Measurements from ENCODE around the gene BPIFB2.

The BPIFB2 gene

DNA sequence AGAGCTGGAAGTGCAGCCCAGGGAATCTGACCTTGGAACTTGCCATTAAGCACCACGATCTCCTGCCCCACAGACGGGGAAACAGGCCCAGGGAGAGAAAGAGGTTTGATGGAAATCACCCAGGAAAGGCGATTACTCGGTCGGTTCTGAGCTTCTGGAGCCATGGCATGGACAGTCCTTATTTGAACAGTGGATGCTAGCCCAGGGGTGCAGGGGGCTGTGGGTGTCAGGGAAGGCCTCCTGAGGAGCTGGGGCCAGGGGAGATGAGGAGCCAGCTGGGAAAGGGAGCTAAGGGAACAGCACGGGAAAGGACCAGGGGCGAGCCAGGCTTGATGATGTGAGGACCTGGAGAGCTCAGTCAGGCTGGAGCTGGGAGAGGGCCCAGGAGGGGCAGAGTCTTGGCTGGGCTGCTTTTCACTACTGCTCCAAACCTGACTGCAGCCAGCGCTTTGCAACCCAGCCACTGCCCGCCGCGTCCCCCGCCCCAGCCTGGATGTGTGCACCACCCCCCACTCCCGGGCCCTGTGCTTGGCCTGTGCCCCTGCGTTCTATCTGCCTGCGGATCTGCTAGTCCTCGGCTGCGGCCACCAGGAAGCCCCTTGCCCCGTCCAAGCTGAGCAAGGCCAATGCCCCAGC, 21.1 kb upstream of the BPIFB2 start:
- DNase-seq = no peak

DNA sequence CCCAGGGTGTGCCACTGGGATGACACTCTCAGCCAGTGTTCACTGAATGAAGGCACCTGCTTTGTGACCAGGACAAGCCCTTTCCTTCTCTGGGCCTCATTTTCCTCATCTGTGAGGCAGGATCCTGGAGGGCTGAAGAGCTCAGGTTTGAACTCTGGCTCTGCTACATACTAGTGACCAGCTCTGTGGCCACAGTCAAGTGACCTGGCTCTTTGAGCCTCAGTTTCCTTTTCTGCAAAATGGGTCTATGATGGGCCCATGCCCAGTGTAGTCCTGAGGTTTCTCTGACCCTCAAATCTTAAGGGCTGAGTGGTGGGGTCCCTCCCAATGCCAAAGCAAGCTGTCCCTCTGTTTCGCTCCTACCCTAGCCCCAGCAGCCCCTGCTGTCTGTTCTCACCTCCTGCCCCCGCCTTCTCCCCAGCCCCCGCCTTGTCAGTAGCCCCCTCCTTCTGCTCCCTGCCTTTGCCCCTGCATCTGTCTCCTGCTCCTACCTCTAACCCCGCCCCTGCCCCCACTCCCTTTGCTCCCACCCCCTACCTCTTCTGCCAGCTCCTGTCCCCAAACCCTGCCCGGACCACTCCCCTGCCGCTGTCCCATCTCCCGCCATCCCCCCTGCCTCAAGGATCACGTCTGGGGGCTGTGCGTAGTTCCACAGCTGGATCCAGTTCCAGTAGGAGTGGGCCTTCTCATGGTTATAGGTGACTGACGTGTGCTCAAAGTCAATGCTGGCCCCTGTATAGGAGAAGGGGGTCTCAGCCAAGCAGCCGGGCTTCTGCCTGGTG, 20.3 kb upstream of the BPIFB2 start:
- no peak for DNase-seq

DNA sequence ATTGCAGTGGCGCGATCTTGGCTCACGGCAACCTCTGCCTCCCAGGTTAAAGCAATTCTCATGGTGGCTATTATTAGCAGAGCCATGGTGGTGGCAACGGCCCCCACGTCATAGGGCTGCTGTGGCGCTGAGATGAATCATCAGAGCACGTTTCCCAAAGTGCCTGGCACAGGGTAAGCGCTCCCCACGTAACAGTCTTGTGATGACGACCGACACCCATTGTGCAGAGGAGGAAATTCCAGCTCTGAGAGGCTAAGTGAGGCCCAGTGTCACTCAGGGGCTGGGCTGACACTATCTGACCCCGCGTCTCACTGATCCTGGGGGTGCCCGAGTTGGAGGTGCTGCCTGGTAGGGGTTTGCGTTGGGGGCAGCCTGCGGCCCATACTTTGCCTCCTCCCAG, 19.5 kb upstream of the BPIFB2 start:
- DNase-seq = no peak

DNA sequence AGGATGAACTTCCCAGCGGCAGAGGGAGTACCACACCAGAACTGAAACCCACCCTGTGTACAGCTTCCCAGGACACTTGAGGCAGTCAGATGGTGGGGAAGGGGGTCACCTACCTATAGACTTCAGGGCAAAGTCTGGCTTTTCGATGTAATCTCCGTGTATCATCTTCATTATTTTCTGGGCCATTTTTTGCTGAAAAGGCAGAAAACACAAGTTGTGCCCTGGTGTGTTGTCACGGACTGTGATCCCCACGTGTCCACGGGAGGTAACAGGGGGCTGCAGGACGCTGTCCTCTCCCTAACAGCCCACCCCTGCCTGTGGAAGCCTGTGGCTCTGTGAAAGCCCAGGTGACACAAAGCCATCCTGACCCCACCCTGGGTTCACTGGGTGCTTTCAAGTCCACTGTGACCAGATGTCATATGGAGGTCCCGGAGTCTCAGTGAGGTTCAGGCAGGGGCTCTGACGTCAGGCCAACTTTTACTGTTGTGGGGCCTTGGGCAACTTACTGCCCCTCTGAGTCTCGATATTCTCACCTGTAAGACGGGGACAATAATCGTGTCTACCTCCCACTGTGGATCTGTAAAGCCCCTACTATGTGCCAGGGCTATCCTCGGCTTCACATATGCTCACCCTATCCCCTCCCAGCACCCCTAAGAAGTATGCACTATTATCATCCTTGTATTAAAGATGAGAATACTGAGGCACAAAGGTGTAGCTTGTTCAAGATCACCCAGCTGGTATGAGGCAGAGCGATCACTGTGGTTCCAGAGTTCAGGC, 17.8 kb upstream of the BPIFB2 start:
- DNase-seq = no peak

DNA sequence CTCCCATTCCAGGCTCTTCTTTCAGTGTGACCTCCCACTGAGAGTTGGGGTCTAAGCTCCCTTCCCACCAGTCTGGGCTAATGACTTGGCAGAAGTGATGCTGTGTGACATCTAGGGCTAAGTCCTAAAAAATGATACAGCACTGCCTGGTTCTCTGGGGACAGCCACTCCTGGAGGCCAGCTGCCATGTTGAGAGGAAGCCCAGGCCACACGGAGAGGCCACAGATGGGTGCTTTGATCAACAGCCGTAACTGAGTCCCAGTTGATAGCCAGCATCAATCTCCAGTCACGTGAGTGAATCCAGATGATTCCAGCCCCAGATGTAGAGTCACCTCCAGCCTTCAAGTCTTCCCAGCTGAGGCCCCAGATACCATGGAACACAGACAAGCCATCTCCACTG, 17.1 kb upstream of the BPIFB2 start:
- no peak for DNase-seq

DNA sequence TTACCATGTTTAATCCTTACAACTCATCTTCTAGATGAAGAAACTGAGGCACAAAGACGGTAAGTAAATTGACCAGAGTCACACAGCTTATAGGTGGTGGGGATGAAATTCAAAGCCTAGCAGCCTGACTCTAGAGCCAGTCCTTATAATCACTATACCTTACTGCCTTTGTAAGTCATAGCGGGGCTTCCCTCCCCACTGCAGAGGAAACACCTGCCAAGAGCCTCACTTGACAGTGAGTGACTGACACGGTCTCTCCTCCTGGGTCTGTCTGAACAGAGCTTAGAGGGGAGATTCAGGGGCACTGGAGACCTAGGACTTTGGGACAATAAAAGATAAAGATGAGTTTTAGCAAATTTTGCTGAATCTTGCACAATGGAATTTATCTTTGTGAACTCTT, 16.1 kb upstream of the BPIFB2 start:
- DNase-seq = no peak

DNA sequence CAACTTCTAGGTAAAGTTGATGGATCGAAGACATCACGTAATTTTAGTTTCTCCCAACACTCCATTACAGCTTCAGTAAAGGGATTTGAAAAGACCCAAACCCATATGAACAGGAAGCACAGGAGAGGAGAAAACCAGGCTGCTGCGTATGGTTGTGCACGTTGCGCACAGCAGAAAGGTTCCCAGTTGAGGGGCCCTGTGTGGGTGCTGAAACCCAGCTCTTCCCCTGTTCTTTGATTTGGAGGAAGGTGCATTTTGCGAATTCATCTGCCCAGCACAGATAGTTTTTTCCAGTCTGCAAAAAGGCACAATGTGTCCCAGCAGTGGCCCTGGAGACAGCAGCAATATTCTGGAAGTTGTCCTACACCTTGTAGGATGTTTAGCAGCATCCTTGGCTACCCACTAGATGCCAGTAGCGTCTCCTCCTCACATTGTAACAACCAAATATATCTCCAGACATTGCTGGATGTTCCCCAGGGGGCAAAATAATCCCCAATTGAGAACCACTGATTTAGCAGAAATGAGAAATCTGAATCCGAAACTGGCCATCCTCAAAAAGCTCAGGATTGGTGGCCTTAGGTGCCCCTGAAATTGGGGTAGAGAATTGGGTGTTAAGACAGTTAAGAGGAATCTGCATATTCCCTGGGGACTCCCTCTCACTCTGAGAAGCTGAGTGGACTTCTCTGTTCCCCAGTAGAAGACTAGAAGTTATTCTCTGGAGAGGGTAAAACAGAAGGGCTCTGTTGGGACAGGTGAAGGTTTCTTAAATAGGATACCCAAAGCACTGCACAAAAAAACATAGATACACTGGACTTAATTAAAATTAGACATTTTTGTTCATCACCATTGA, 15.5 kb upstream of the BPIFB2 start:
- DNase-seq = no peak

DNA sequence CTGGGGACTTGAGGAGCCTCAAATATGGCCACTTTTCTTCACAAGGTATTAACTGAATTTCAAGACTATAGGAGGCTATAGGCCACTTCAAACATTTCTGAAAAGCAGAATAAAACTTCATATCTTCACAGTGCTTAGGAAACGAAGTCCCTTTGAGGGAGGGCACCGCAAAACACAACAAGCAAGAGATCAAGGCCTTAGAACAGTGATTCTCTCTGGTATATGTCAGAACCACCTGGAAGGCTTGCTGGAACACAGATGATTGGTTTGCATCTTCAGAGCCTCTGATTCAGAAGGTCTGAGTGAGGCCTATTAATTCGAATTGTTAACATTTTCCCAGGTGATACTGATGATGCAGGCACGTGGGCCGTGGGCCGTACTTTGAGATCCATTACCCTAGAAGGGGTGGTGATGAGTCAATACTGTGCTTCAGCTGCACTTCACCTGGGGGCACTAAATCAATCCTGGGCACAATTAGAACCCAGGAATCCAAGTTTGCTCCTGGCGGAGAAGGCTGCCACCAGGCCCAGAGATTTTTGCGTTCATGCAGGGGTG, 13.9 kb upstream of the BPIFB2 start:
- no peak for DNase-seq

DNA sequence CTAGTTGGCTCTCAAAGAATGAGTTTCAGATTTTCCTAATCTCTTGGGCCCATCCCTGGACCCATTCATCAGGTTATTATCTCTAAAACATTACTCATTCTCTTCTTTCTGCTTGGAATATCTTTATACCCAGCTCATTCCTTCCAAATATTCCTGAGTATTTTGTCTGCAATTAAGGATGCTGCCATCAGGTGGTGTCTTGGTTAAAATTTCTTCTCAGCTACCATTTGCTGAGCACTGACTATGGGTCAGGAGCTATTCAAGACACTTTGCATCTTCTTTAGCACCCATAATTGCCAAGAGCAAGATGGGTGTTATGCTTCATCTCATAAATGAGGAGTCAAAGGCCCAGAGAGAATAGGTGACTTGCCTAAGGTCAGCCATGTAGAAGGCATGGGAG, 11.7 kb upstream of the BPIFB2 start:
- no peak for DNase-seq

DNA sequence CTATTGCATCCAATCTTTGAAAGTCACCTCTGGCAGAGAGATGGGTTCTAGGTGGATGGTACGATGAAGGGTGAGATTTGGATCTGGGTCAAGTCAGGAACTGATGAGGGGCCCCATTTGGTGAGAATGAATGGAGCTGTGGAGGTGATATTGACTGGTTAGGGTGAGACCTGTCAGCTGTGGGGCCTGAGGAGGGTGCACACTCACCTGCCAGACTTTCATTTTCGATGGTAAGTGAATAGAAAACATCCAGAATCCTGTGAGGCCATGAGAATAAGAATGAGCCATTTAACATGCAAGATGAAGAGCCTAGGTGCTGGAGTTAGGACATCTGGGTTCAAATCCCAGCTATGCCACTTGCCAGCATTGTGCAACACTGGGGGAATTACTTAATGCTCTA, 10.1 kb upstream of the BPIFB2 start:
- no peak for DNase-seq

DNA sequence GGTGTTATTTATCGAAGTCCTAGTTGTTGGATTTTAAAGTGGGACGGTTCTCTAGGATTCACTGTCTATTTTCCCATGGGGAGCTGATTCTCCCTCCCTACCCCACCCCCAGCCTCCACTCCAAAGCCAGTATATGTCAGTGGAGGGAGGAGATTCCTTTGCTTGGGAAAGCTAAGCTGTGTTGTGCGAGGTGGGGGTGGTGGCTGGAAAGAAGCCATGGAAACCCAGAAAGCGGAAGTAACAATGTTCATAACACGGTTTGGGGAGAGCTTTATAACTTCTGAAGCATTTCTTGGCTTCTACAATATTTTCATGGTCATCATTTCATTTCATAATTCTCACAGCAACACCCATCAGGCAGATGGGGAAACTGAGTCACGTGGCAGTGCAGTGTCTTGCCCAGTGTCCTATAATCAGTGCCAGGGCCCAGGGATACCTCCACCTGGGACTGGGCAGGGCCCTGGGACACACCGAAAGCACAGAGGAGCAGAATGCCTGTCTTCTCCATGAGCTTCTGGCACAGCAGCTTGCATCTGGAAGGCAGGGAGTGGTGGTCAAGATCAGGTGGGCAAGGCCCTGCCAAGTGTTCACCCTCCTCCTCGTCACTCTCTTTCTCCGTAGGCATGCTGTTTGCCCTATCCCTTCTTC, 7.8 kb upstream of the BPIFB2 start:
- no peak for DNase-seq

DNA sequence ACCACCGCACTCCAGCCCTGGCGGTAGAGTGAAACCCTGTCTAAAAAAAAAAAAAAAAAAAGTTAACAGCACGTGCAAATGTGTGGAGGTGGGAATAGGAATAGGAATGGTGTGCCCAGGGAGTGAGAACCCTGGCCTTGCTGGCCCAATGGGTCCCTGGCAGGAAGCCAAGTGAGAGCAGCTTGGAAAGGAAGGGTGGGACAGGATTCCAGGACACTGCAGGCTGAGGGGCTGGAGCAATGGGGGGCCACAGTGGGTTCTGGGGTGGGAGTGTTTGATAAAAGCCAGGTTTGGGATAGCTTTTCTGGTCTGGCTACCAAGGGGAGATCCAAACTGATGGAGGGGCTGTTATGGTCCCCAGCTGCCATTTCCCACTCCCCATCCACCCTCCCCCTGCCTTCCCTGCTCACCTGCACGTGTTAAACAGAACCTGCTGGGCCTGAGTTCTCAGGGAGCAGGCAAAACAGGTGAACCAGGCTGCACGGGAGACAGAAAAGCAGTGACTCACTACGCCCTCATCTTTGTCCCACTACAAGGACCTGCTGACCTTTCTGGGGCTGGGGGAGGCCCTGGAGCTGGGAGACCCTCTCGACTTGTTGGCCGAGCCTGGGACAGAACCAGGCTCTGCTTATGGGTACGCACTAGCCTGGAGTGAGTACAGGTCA, 6.6 kb upstream of the BPIFB2 start:
- no peak for DNase-seq

DNA sequence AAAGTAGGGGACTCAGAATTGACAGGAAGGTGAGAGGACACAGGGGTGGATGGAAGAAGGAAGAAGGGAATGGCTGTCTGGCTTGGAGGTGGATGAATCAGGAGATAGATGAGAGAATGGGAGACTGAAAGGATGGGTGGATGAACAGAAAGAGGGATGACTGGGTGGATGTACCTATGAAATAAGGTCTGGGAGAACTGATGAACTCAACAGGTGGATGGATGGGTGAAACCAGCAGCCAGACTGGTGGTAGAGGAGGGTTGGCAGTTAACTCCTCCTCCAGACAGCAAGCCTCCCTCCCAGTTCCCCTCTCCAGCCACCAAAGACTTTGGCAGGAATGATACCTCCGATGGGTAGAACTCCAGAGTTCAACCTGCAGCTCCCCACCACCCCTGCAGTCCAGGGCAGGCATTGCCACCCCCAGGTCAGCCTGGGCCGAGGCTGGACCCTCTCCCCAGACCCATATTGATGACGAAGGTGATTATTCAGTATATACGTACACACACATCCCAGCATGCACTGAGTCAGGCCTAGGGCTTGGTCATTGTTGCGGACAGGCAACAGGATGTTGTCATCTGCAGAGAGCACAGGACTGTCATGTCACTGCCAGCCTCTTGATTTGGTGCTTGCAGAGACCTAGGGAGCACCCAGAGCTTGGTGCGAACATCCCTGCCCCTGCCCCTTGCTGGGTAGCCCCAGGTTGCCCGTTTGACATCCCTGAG, 5.3 kb upstream of the BPIFB2 start:
- no peak for DNase-seq

DNA sequence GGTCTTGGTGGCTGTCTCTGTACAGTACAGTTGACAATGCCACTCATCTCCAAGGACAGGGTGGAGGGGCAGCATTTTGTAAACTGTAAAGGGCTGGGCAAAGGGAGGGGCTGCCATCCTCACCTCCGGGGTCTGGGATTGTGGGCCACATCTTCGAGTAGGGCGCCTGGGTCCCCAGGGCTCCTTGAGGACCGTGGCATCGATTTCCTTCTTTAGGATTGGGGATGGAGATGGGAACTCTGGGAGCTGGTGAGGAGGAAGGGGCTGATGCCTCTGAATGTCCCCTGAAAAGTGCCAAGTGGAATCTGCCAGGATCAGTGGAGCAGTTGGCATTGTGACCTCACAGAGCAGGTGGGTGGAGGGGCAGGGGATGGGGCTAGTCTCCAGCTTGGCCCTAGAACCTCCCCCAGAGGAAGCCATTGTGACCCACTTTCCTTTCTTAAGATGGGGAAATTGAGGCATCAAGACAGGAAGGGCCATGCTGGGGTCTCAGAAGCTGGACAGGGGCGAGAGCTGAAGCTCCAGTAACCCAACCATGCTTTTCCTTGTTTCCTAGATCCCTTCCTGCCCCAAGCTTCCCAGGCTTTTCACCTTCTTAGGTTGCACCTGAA, 3.3 kb upstream of the BPIFB2 start, which contains the start of gene SUN5:
Gene SUN5, minus strand, starts transcription at position 293 of the 611 bp plus-strand sequence. Its CDS starts 93 bp downstream, at position 200.
- no peak for DNase-seq

DNA sequence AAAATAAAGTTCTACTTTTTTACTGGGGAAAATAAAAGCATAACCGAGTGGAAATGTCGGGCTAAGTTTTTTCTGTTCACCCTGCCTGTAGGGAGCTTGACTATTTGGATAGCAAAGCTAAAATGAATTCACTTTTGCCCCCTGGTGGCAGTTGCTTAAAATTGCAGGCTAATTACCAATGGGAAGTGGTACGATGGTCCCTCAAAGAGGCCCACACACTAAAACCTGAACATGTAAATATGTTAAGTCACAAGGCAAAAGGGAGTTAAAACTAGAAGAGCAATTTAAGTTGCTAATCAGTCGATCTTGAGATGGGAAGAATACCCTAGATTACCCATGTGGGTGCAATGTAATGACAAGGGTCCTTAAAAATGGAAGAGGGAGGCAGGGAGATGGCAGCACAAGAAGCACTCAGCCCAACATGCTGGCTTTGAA, 2.4 kb upstream of the BPIFB2 start:
- no peak for DNase-seq

DNA sequence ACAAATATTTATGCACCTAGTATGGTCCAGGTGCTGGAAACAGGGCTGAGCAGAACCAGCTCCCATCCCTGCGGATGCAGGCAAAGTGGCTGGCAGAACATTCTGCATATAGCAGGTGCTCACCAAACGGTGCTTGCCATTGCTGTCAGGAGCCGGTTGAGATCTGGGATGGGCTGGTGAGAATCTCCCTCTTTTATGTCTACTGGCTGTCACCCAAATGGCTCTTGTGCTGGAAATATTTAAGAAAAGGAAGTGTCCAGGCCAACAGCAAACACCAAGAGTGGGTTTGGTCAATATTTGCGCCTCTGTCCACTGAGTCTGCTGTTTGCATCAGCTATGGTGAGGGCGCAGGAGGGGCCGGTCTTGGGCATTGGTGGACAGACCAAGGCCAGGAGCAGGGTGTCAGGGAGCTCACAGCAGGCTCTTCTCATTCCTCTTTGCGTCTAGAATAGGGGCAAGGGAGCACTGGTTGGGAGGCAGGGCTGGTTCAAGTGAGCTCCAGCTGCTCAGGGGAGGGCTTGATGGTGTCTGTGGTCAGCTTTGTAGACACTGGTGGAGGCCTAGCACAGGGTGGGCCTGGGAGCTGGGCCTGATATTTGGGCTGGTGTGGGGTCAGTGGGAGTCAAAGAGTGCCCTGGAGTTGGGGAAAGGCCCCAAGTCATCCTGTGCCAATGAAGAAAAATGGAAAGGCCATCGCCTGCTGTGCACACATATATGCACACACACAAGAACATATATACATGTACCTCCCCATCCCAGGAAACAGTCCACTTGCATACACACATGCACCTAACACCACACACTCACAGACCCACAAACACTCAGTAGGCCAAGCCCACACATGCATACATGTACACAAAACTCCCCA, 1.4 kb upstream of the BPIFB2 start:
- DNase-seq = no peak

DNA sequence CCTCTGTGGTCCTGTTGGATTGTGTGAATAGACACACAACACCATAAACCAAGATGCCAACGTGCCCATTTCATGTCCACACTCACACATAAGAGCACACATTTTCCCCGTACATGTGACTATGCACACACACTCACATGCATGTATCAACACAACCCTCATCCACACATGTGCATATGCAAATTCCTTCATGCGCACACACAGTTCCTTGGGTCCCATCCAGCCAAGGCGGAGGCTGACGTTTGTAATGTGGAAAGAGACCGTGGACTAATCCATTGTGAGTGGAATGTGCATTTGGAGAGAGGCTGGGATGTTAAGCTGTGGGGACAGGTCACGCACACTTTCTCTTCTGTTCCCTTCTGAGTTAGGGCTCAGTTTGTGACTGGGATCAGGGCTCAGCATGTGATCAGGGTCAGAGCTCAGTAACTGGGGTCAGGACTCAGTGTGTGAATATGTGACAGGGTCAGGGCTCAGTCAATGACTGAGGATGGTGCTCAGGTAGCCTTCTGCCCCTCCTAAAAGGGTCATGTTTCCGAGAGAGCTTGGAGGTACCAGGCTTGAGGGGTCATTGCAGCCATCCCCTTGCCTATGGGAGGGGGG, 628 bp upstream of the BPIFB2 start:
- DNase-seq = no peak

DNA sequence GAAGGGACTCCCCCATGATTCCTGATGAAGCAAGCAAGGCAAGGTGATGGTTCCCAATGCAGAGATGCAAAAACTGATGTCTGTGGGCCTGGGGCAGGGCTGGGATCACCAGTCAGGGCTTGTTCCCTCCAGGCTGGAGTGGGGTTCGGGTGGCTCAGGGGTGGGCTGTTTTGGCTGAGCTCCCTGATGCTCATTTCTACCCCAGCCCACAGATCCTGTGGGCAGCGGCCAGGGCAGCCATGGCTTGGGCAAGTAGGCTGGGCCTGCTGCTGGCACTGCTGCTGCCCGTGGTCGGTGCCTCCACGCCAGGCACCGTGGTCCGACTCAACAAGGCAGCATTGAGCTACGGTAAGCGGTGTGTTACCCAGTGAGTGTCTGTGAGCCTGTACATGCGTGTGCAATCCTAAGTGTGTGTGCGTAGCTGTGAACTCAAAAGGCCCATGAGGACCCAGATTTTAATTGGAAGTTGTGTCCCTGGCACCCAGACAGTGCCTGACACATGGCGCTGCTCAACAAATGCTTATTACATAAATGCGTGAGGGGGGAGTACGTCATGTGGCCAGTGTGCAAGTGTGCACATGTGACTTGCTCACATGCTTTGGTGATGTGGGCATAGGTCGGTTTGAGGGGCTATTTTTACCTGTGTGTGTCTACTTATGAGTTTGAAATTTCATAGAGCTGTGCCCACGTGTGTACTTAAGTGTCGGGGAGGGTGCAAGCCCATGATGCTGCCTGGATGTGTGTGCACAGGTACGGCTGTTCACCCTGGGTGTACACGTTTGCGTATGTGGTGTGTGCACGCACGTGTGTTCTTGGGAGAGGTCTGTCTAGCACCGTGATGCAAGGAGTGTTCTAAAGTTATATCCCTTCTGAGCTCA, 1.1 kb downstream of the BPIFB2 start:
- no peak for DNase-seq

Measured in DMS 273 treated with DMSO at 0.1 percent for 48 hours (cell line).